GM21528 (cell line): ENCODE data around the gene PROCA1.

ENCODE experiments used
- ATAC-seq: cut with Tn5 transposase; IDR thresholded peaks from one replicate; pipeline ENCODE4 v1.9.1; 2021; ENCODE audit warnings: mild to moderate bottlenecking, moderate library complexity; ENCODE audit not compliant: unreplicated experiment, low FRiP score

The PROCA1 gene

DNA sequence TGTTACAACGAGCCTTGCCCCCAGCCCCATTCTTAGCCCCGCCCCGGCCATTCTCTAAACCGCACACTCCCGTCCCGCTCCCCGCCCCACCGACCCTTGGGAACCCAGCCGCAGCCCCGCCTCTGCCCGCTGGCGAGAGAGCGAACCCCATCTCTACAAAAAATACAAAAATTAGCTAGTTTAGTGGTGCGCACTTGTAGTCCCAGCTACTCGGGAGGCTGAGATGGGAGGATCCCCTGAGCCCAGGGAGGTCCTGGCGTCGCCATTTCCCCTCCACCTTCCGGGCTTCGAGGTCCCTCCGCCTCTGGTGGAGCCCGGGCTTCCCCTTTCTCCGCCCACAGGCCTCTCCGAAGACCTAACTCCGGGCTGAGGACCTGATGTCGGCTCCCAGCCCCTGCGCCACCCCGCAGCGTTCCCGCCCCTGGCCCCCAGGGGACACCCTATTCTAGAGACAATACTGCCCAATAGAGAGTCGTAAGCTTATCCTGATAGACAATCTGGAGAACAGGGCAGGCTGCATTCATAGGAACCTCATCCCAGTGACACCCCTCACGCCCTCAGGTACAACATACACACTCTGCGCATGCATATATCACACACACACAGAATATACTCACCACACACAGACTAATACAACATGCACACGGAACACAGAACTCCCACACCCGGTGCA, 480 bp upstream of the PROCA1 start:
- peak; percentile 10 for ATAC-seq

GRCh38 chr17:28710861-28711722, 596 bp downstream of the PROCA1 start:
- peak; percentile 74 for ATAC-seq

DNA sequence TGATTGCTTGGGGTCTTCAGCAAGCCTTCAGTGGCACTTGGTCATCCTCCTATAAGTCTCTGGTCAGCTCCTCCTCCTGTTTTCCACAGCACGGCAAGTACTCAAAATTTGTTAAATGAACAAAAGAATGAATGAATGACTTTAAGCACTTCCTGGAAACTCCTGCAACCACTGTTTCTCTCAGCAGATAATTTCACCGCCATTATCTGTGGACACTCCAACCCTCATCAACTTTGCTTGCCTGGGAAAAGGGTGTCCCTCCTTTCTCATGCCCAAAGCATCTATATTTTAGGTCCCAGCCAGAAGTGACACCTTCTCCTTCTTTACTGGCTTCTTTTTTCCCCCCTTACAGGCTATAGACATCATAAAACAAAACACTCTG, 4.4 kb downstream of the PROCA1 start:
- no peak for ATAC-seq

DNA sequence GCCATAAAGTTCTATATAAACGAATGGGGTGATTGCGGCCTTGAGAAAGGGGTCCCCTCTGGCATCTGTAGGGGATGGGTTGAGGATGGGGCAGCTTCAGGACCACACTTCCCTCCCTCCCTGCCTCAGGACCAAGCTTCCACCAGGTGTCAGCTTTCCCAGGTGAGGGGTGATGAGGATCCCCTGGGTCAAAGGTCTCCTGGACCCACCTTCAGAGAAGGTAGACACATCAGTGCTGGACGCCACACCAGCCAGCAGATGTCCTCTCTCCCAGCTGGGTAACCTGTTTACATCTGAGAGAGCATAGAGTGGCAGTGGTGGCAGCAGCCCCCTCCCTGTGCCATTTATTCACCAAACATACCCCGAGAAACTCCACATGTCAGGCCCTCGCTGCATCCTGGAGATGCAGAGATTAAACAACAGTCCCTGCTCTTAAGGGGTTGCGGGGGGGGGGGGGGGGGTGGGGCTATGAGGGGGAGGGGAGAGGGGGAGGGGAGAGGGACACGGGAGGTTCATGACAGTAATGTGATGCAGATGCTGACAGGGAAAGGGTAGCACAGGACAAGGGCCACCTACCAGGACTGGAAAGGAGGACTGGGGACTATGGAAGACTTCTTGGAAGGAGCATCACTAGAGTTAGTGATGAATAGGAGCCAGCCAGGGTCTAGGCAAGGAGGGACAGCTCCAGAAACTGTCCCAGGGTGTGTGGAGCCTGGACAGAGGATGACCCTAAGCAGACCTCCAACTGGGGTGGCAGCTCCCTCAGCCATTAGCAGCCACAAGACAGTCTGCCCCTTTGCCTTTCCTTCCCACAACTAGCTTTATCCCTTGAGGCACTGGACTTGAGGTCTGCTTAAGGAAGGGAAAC, 5.0 kb downstream of the PROCA1 start:
- no peak for ATAC-seq

DNA sequence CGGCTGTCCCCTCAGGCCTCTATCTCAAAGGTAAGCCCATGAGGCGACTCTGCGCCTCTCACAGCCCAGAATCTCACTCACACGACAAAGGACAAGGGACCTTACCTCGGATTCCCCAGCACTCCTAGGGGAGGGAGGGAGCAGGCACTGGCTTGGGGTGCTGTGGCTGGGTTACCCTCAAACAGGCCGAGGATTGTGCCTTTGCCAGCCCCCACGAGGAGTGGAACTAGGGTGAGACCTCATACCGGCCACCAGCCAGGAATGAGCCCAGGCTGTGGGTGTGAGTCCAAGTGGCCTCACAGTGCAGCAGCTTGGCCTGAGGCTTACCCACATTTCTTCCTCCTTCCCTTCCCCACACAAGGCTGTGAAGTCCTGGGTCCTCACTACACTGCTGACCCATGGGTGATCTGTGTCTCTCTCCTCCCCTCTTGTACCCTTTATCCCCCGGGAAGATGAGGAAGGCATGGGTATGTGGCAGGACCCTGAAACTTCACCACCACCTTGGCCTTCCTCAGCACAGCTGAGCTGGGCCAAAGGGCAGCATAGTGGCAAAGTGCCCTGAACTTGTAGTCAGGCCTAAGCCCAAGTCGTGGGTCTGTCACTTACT, 5.9 kb downstream of the PROCA1 start:
- ATAC-seq: no peak

GRCh38 chr17:28705074-28705659, 6.5 kb downstream of the PROCA1 start:
- ATAC-seq: no peak

- no peak for ATAC-seq
These were observed 7.3 kb downstream of the PROCA1 start for GRCh38 chr17:28704219-28704858.

DNA sequence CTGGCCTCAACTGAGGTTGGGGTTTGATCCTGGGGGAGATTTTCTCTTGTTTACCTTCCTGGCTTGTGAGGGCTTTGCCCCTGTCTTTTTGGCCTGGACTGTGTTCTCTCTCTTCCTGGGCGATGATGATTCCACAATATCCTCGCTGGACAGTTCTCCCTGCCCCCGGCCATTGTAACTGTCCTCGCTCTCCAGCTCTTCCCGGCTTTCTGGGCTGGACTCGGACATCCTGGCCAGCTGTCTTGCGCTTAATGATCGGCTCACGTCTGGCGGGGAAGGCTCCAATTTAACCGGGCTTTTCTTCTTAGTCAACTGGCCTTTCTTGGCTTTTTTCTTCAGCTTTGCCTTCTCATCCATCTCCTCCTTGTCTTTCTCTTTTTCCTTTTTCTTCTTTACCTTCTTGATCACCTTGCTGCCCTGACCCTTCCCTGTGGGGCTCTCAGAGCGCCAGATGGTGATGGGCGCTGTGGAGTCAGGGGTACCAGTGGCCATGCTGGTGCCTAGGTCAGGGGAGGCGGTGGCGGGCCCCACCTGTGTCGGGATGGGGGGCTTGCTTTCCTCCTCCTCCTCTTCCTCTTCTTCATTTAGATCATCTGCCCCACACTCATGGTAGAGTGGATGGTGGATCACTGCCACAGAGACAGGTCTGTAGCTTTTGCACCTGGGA, 8.0 kb downstream of the PROCA1 start:
- ATAC-seq: no peak

- ATAC-seq: no peak
These were observed 8.9 kb downstream of the PROCA1 start for GRCh38 chr17:28702752-28703150.

GRCh38 chr17:28702026-28702751, 9.5 kb downstream of the PROCA1 start:
- no peak for ATAC-seq

GRCh38 chr17:28700830-28701492, 10.7 kb downstream of the PROCA1 start:
- no peak for ATAC-seq

GRCh38 chr17:28700278-28700677, 11.4 kb downstream of the PROCA1 start:
- ATAC-seq: no peak

- ATAC-seq: no peak
These were observed 13.3 kb downstream of the PROCA1 start for GRCh38 chr17:28698253-28698941.

DNA sequence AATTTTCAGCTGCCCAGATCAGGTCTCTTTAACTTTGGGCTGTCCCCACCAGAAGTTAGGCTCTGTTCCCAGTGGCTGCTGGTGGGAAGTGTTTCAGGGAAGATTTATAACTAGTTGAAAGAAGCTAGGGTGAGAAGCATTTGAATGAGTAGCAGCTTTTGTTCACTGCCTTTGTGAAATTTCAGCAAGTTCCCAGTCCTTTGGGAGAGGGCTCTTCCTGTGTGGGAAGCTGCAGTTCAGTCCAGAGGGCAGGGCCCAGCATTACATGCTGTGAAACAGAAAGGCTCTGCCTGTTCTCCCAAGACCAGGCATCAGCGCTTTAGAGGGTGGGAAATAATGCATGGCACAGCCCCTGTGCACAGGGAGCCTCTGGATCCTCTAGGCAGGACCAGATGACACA, 17.8 kb downstream of the PROCA1 start:
- ATAC-seq: no peak

GRCh38 chr17:28689011-28689410, 22.7 kb downstream of the PROCA1 start:
- ATAC-seq: no peak

GRCh38 chr17:28688481-28688880, 23.2 kb downstream of the PROCA1 start:
- no peak for ATAC-seq

- no peak for ATAC-seq
These were observed 25.4 kb downstream of the PROCA1 start for GRCh38 chr17:28686296-28686695.
